K562 (cell line): Measurements from ENCODE around the gene YOD1. TPM values are rescaled to one million over a fixed set of nuclear protein-coding genes. Genes with fewer than 3 reads are reported as not detected.

ENCODE experiments used
- ATAC-seq: fragments of 200-7000 bp; cut with Tn5 transposase; 3 replicates; pipeline ENCODE4 v1.9.1; 2020; ENCODE audit warnings: moderate library complexity
- BruUV-seq: library from RNA; stranded (reverse); fragments of 400-500 nt; replicated peaks from 2 replicates; lab custom pipeline; 2021; lab: Mats Ljungman, UMichigan
- CTCF ChIA-PET: fragments of 300-600 bp; formaldehyde crosslinking; extraction: SDS; loops from one replicate; lab custom pipeline; 2021; ENCODE audit warnings: low intra/inter-chr PET ratio; lab: Yijun Ruan, JAX
- POLR2A ChIA-PET: fragments of 300-600, 350-650 bp; sonication (Branson Sonifier 250); formaldehyde crosslinking; extraction: SDS; loops from one replicate; lab custom pipeline; 2021; ENCODE audit warnings: antibody characterized with exemption, inconsistent platforms; lab: Yijun Ruan, JAX
- DNase-seq, 4 experiments: peaks; one replicate each; pipeline versions ENCODE4 v3.0.0 to v3.0.0-alpha.2; 2011 to 2018; ENCODE audit warnings: low spot score in 3 of 4, mixed read lengths in 3 of 4; ENCODE audit errors: extremely low read depth in 1 of 4
- FAIRE-seq: peaks from 2 replicates; lab custom pipeline; 2011; peaks lifted over from hg19 to GRCh38; lab: Jason Lieb, UNC
- H2AFZ ChIP-seq: 2 replicates; pipeline ENCODE4 v1.6.0; 2011; ENCODE audit warnings: low read depth, low read length, control low read depth, inconsistent platforms
- H3K27ac ChIP-seq: fragments of 200-600 bp; 3 replicates; pipeline ENCODE4 v1.8.0; 2011; ENCODE audit warnings: low read depth, mild to moderate bottlenecking, control low read depth, inconsistent platforms, low read length, moderate library complexity, mixed read lengths; ENCODE audit errors: extremely low read depth
- H3K27me3 ChIP-seq, 2 experiments: fragments of 300-600 bp in 1 of 2; 2 replicates in 1 of 2; 3 replicates in 1 of 2; pipeline versions ENCODE4 v1.6.0 to v1.8.0; 2011; ENCODE audit warnings: inconsistent platforms in 2 of 2, low read length in 2 of 2, mild to moderate bottlenecking in 1 of 2, mixed read lengths in 1 of 2, moderate library complexity in 1 of 2; ENCODE audit not compliant: control insufficient read depth in 2 of 2, insufficient read depth in 2 of 2
- H3K36me3 ChIP-seq: fragments of 300-600 bp; 3 replicates; pipeline ENCODE4 v1.8.0; 2011; ENCODE audit warnings: mild to moderate bottlenecking, low read length, inconsistent platforms; ENCODE audit not compliant: control insufficient read depth, insufficient read depth
- H3K4me1 ChIP-seq, 2 experiments: fragments of 200-600 bp in 1 of 2; replicated peaks in 1 of 2; 2 replicates in 1 of 2; 3 replicates in 1 of 2; pipeline versions ENCODE4 v1.5.1 to v1.8.0; 2011; ENCODE audit warnings: inconsistent platforms in 2 of 2, low read length in 2 of 2, mild to moderate bottlenecking in 1 of 2, mixed read lengths in 1 of 2, moderate library complexity in 1 of 2; ENCODE audit not compliant: control insufficient read depth in 2 of 2, insufficient read depth in 2 of 2
- H3K4me2 ChIP-seq: 2 replicates; pipeline ENCODE4 v1.6.1; 2011; ENCODE audit warnings: low read length, control low read depth, inconsistent platforms, mixed read lengths; ENCODE audit not compliant: insufficient read depth
- H3K4me3 ChIP-seq: fragments of 200-600 bp; sonication (generic), shearing (Covaris generic); 2 replicates; pipeline ENCODE4 v1.5.1; 2016; ENCODE audit warnings: control low read depth, inconsistent platforms
- H3K79me2 ChIP-seq: fragments of 200-600 bp; 3 replicates; pipeline ENCODE4 v1.8.0; 2011; ENCODE audit warnings: low read length, inconsistent platforms; ENCODE audit not compliant: control insufficient read depth, insufficient read depth
- H3K9ac ChIP-seq, 2 experiments: 2 replicates each; pipeline versions ENCODE4 v1.6.0 to v1.6.1; 2011; ENCODE audit warnings: low read depth in 2 of 2, low read length in 2 of 2, control low read depth in 1 of 2, inconsistent platforms in 1 of 2, mild to moderate bottlenecking in 1 of 2, mixed read lengths in 1 of 2; ENCODE audit not compliant: insufficient read depth in 1 of 2
- H3K9me1 ChIP-seq: one replicate; pipeline ENCODE4 v1.6.0; 2011; ENCODE audit warnings: inconsistent platforms, mild to moderate bottlenecking, low read length, moderate library complexity; ENCODE audit not compliant: control insufficient read depth, insufficient read depth
- H3K9me3 ChIP-seq: replicated peaks from 2 replicates; pipeline ENCODE4 v1.5.1; 2011; ENCODE audit warnings: low read depth, low read length, inconsistent platforms; ENCODE audit not compliant: control insufficient read depth, insufficient read depth
- H4K20me1 ChIP-seq: replicated peaks from 2 replicates; pipeline ENCODE4 v1.6.1; 2011; ENCODE audit warnings: low read length, inconsistent platforms, mixed read lengths; ENCODE audit not compliant: control insufficient read depth, insufficient read depth
- CBX8 ChIP-seq: fragments of 200-600 bp; sonication (generic); IDR thresholded peaks from 2 replicates; pipeline ENCODE4 v1.6.1; 2012; ENCODE audit warnings: borderline replicate concordance, mixed run types, low read depth, mild to moderate bottlenecking, moderate library complexity, mixed read lengths, low read length, control low read depth, inconsistent platforms; ENCODE audit not compliant: poor library complexity, severe bottlenecking; ENCODE audit errors: extremely low read depth
- CGGBP1 ChIP-seq: fragments of 250-450 bp; sonication (Bioruptor Pico); IDR thresholded peaks from 2 replicates; pipeline ENCODE4 v1.9.0; 2021; ENCODE audit warnings: mild to moderate bottlenecking
- CLOCK ChIP-seq: fragments of 250-450 bp; sonication (Bioruptor Pico); IDR thresholded peaks from 2 replicates; pipeline ENCODE4 v1.4.0; 2020; ENCODE audit warnings: mild to moderate bottlenecking, moderate library complexity, borderline replicate concordance
- DPF2 ChIP-seq: fragments of 450-650 bp; IDR thresholded peaks from 2 replicates; pipeline ENCODE4 v1.6.1; 2016
- KAT8 ChIP-seq: fragments of 450-650 bp; IDR thresholded peaks from 2 replicates; pipeline ENCODE4 v1.6.1; 2016; ENCODE audit warnings: low read depth, mild to moderate bottlenecking
- MCM2 ChIP-seq: fragments of 450-650 bp; IDR thresholded peaks from 2 replicates; pipeline ENCODE4 v1.6.1; 2017; ENCODE audit warnings: low read depth, mild to moderate bottlenecking
- MTA3 ChIP-seq: fragments of 450-650 bp; formaldehyde crosslinking; IDR thresholded peaks from 2 replicates; pipeline ENCODE4 v1.6.1; 2017; ENCODE audit warnings: mild to moderate bottlenecking, borderline replicate concordance
- PCBP1 ChIP-seq: fragments of 200-400 bp; formaldehyde crosslinking; IDR thresholded peaks from 2 replicates; pipeline ENCODE4 v1.6.1; 2018; ENCODE audit warnings: mild to moderate bottlenecking, low read depth, low read length; ENCODE audit not compliant: poor library complexity, severe bottlenecking
- PTTG1 ChIP-seq: fragments of 450-650 bp; IDR thresholded peaks from 2 replicates; pipeline ENCODE4 v1.6.1; 2016; ENCODE audit warnings: low read depth, mild to moderate bottlenecking, missing genetic modification characterization, missing compliant biosample characterization
- PURB ChIP-seq: sonication (generic); formaldehyde crosslinking; IDR thresholded peaks from 2 replicates; pipeline ENCODE4 v1.9.0; 2021; ENCODE audit warnings: low read depth, mild to moderate bottlenecking, missing genetic modification reagents
- RBBP5 ChIP-seq: fragments of 200-600 bp; sonication (generic); IDR thresholded peaks from 2 replicates; pipeline ENCODE4 v1.6.1; 2012; ENCODE audit warnings: borderline replicate concordance, mild to moderate bottlenecking, low read length, control low read depth, inconsistent platforms; ENCODE audit not compliant: insufficient read depth, poor library complexity, severe bottlenecking
- RBM15 ChIP-seq: fragments of 200-400 bp; formaldehyde crosslinking; IDR thresholded peaks from 2 replicates; pipeline ENCODE4 v1.6.1; 2018; ENCODE audit warnings: mild to moderate bottlenecking, low read length, moderate library complexity; ENCODE audit not compliant: insufficient read depth
- RFX1 ChIP-seq: fragments of 450-650 bp; IDR thresholded peaks from 2 replicates; pipeline ENCODE4 v1.6.1; 2016; ENCODE audit warnings: mild to moderate bottlenecking, moderate library complexity
- SMARCC2 ChIP-seq: fragments of 450-650 bp; IDR thresholded peaks from 2 replicates; pipeline ENCODE4 v1.6.1; 2017; ENCODE audit warnings: antibody characterized with exemption, moderate library complexity, mild to moderate bottlenecking, low read depth
- XRCC3 ChIP-seq: fragments of 450-650 bp; IDR thresholded peaks from 2 replicates; pipeline ENCODE4 v1.6.1; 2017; ENCODE audit warnings: mild to moderate bottlenecking, moderate library complexity
- ZNF224 ChIP-seq: sonication (generic); formaldehyde crosslinking; IDR thresholded peaks from 2 replicates; pipeline ENCODE4 v1.8.0; 2022; ENCODE audit warnings: mild to moderate bottlenecking, missing genetic modification reagents
- ZNF589 ChIP-seq: fragments of 200-800 bp; sonication (Bioruptor generic); IDR thresholded peaks from 2 replicates; pipeline ENCODE4 v1.6.1; 2016; ENCODE audit warnings: low read depth, missing genetic modification characterization, missing compliant biosample characterization
- WGBS: fragments of 100-300 bp; shearing (Covaris generic); methylation state at CpG from one replicate; pipeline ENCODE4 v1.1.6; 2016; ENCODE audit warnings: low coverage, mixed read lengths; ENCODE audit not compliant: insufficient coverage; ENCODE audit errors: missing lambda C conversion rate; 5-methylcytosine and 5-hydroxymethylcytosine counted together
- in situ Hi-C: fragments of 300-500 bp; cut with MboI; formaldehyde crosslinking; loops from 4 replicates; pipeline ENCODE4 v1.15.0; 2018; ENCODE audit warnings: inconsistent platforms, mixed read lengths
- intact Hi-C: fragments of 100-400 bp; cut with micrococcal nuclease; formaldehyde crosslinking; loops from 2 replicates; pipeline ENCODE4 v1.14.2; 2022
- polyA plus RNA-seq, 8 experiments: library from polyadenylated mRNA; depleted of rRNA in 4 of 8; stranded (reverse) in 5 of 8; unstranded in 3 of 8; fragments of >200 nt; fragmentation: Nextera tagmentation in 2 of 8; fragmentation: Illumina TruSeq in 1 of 8; extraction: Ambion mirVana in 2 of 8; extraction: Trizol in 1 of 8; gene quantifications; 2 replicates each; pipeline versions ENCODE4 v1.2.1 to v1.2.3, GENCODE V29; 2011 to 2014; ENCODE audit warnings: inconsistent platforms in 1 of 8, missing spikeins in 1 of 8
- total RNA-seq, 7 experiments: library from RNA; depleted of rRNA in 6 of 7; stranded (reverse); fragments of >200 nt in 6 of 7; fragmentation: Illumina TruSeq in 2 of 7; extraction: Trizol in 2 of 7; gene quantifications; 2 replicates each; pipeline versions ENCODE4 v1.2.1 to v1.2.3, GENCODE V29; 2011 to 2021; ENCODE audit warnings: low replicate concordance in 1 of 7

YOD1 gene
- total and polyA plus RNA-seq, 9 of the 15 experiments (the other 6 are each of a cell fraction or from before 2014, with no cell fraction given) = 18.2 to 78.1 (median 46.9) TPM

- no peak for TF ChIP-seq CLOCK
Observed at GRCh38 chr1:207047505-207047904, 3.5 kb downstream of the YOD1 start (continued).

- H3K27me3 ChIP-seq = no peaks in the 10 kb centered on the region
- WGBS = 38% methylated on average over 2 of the region's 2 CpGs
- in situ Hi-C loops (no loop called here), intact Hi-C loops (no loop called here)
- CTCF ChIA-PET = no interaction called here
- POLR2A ChIA-PET = interaction anchor here (0.7 to 9.8 kb wide), 4 partner anchors 10 to 40 kb away, joined by 3 to 104 read pairs (median 50); partner anchors contain the start of gene C1orf116
- H3K9ac ChIP-seq = peak overlapping the region in 1 of 2 experiments; percentile 98; a peak in 2 of 4 replicates
- peaks cover 0 to 35% of the 10 kb centered on the region in 2 experiments; a peak in 4 of 5 replicates for H3K4me1 ChIP-seq
- H4K20me1 ChIP-seq = peaks cover 18% of the 10 kb centered on the region
- no peak overlapping the region for H3K27ac ChIP-seq
- peaks cover 79% of the 10 kb centered on the region for H3K79me2 ChIP-seq
- no peak for ATAC-seq
- peak overlapping the region; percentile 71 for H3K4me2 ChIP-seq
- no peaks in the 10 kb centered on the region for H3K9me3 ChIP-seq
- BruUV-seq = no TSS peak
- no peak for DNase-seq
- H3K4me3 ChIP-seq = no peak overlapping the region
- H3K36me3 ChIP-seq = peaks cover 74% of the 10 kb centered on the region
- H2AFZ ChIP-seq = no peak overlapping the region
- H3K9me1 ChIP-seq = no peaks in the 10 kb centered on the region
- FAIRE-seq = no peak
- TF ChIP-seq CGGBP1 (no peak), CBX8 (no peak), XRCC3 (no peak), ZNF224 (CRISPR knock-in tag) (no peak), MTA3 (no peak), PTTG1 (no peak), MCM2 (no peak), RBM15 (no peak), DPF2 (no peak), SMARCC2 (no peak), ZNF589 (no peak), PCBP1 (no peak), RBBP5 (no peak), KAT8 (no peak), RFX1 (no peak), PURB (CRISPR knock-in tag) (no peak)
Observed at GRCh38 chr1:207045453-207045852, 5.6 kb downstream of the YOD1 start.
